GM19463 (cell line): ENCODE measurements around the gene BCAT1.
A peak's percentile ranks its signal among the peaks of the same experiment; 100 is the strongest.
"Not testable (repeated sequence)": the region's sequence is repeated elsewhere in the genome, so short reads cannot be mapped to it uniquely, and the experiment has no call there.

Experiments
- ATAC-seq: cut with Tn5 transposase; IDR thresholded peaks from one replicate; pipeline ENCODE4 v1.9.1; 2021; ENCODE audit warnings: mild to moderate bottlenecking, moderate library complexity; ENCODE audit not compliant: unreplicated experiment

The BCAT1 gene

DNA sequence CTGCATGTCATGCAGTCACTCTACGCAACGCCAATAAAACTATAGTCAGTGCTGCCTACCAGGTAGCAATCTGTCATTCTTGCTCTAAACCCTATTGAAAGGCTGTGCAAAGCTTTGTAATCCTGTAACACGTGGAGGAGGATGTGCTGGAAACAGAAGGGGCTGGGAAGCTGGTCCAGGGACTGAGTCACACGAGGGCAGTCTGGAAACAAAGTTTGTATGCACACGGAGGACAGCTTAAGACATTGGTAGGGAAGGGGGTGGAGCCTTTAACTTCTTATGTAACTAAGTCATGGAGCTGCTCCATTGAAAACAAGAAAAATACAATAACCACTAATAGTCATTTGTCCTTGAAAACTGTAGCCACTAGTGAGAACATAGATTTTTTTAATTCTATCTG, 128.0 kb downstream of the BCAT1 start:
- no peak for ATAC-seq

DNA sequence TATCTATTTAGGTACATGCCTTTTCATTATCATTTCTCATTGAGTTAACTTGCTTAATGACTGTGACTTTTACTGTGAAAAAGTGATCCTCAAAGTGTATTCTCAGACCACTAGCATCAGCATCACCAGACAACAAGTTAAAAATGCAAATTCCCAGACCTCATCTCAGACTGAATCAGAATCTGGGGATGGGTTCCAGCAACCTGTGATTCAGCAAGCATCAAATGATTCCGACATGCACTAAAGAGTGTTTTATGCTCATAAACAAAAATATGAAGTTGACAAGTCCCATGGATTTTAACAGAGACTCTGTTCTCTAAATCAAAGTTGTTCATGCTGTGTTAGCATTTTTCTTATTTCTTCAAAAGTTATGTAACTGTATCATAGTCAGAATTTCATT, 130.6 kb downstream of the BCAT1 start:
- ATAC-seq: no peak

DNA sequence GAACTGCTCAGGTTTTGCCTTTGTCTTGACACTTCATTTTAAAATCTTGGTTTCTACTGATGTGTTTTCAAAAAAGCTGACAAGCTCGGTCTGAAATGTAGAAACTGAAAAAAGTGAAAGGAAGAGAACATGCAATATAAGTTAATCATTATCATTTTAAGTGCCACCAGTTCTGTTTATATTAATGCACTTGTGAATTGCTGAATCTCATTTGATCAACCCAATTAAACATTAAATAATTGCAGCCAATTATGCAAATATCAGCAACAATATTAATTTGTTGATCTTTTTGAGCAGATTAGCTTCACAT, 133.8 kb downstream of the BCAT1 start:
- ATAC-seq: peak; percentile 49

DNA sequence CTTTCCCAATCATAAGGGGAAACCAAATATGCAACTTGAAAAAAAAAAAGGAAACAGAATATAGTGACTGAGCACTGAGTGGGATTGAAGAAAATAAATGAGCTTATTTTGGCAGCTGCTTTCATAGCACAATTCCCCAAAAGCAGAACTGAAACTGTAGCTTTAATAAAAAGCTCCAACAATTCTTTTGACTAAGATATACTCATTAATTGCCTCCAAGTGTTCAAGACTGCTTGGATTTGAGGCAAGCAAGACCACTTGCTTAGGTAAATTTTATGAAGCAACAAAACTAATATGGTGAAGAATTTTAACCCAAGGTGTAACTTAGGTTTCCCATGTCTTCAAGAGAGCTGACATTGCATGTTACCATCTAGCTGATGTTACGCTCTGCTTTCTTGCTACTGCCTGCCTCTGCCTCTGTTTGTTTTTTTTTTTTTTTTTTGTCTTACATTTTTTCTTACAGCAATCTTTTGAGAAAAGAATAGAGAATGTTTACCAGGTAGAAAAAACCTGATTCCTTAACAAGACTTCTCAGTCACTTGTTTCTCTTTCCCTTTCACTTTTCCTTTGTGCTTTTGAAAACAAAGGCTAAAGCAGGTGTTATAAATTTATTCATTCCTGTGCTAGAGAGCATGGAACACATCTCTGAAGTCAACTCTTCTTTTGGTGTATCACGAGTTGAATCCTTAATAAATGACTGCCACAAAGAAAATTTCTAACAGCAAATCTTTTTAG, 134.4 kb downstream of the BCAT1 start:
- peak; percentile 68 for ATAC-seq

DNA sequence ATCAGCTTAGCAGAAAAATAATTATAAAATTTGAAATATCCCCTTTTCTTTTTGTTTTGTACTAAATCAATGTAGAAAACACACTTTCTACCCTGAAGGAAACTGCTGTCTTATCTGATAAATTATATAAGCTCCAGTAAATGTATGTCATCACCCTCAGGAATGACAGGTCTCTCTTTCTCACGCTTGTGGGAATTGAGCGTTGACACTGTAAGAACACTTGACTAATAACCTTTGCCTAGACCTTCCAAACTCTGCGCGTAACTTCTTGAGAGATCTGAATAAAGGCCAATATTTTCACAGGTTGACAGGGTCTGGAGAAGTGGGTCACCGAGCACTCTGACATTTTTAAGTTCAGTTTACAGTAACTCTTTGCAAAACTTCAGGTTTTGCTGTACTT, 138.5 kb downstream of the BCAT1 start:
- ATAC-seq: no peak

DNA sequence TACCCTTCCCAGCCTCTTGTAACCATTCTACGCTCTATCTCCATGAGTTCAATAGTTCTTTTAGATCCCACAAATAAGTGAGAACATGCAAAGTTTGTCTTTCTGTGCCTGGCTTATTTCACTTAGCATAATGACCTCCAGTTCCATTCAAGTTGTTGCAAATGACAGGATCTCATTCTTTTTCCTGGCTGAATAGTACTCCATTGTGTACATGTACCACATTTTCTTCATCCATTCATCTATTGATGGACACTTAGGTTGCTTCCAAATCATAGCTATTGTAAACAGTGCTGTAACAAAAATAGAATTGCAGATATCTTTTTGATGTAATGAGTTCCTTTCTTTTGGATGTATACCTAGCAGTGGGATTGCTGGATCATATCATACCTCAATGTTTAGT, 139.6 kb downstream of the BCAT1 start:
- ATAC-seq: not testable (repeated sequence)

DNA sequence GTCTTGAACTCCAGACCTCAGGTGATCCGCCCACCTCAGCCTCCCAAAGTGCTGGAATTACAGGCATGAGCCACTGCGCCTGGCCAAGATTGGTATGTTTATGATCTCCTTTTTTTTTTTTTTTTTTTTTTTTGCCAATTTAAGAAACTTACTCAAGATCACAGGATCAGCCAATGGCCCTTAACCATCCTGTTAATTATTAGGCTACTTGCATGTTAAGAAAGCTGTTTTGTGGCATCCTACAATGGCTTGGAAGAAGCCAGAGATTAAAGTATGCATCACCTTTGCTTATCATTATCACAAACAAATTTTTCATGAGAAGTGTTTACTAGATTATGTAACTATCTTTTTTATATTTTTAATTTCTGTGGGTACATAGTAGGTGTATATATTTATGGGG, 140.2 kb downstream of the BCAT1 start:
- no peak for ATAC-seq

DNA sequence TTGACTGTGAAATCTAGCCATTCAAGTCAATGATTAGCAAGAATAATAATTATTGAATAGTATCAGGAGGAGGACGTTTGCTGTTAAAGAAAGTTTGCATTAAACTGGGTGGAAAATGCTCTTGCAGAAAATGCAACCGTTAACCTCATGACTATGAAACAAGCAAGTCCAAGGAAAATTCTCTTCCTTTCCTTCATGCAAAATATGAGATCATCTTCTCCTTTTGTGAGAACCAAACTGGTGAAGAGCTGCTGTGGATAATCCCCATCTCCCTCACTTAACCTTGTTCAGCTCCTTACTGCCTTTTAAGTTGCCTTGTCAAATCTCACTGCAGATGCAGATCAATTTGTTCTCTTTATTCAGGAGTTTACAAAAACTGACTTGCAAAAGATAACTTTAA, 142.5 kb downstream of the BCAT1 start:
- ATAC-seq: no peak

DNA sequence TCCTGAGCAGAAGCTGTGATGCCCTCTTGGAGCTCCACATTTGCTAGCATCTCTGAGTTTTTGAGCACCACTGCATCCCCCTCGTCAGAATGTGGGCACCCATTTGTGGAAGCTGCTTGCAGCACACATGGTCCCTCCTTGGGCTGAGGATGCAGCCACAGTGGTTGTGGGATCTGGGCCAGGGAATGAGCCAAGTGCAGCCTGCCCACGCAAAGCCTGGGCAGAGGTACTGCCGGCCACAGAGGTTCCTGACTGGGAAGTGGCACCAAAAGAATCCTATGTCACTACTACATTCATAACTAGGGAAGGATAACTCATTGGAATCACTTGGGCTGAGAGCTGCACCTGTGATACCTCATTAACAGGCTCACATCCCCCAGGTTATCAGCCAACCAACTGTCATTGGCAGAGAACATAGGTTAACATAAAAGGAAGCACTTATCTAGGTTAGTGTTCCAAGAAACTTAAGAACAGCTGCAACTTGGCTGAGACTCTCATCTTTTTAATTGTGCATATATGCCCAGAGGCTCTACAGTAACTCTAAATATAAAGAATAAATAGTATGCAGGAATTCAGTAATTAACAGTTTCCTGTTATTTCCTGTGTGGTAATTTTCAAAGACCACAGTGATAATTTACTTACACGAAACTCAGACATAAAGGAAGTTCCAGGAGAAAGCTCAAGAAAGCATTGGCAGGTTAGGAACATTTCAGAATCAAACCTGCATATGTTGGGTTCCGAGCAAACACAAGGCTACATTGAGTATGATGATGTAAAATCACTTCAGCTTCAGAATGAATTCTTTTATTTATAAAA, 145.3 kb downstream of the BCAT1 start:
- no peak for ATAC-seq

DNA sequence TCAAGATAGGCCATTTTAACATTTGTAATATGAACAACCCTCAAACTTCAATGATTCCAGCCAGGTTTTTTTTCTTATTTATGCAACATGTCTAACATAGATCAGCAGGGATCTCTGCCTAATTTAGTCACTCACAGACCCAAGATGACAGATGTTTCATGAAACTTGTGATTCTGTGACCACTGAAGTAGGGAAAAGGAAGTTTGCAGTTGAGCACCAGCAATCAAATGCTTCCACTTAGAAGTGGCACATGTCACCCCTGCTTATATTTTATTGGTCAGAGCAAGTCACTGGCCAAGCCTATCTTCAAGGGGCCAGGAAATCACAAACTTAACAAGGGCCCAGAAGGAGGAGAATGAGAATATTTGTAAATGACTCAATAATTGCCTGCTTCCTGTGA, 150.6 kb downstream of the BCAT1 start:
- ATAC-seq: peak; percentile 89

DNA sequence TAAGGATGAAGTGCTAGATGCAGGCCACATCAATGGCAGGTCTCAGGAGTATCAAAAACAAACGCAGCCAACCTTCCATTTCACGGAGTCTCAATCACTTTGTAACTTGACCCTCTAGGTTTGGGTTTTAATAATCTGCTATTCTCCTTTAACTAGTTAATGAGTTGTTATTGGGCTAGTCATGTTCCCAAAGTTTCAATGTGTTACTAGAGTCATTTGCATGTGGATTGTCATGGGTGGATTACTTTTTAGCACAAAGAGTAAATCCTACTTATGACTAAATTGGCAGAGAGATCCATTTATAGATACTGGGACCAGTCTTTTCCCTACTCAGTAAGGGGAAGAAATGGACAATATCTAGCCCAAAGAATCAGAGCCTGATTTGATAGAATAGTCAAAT, 151.0 kb downstream of the BCAT1 start:
- peak; percentile 7 for ATAC-seq

DNA sequence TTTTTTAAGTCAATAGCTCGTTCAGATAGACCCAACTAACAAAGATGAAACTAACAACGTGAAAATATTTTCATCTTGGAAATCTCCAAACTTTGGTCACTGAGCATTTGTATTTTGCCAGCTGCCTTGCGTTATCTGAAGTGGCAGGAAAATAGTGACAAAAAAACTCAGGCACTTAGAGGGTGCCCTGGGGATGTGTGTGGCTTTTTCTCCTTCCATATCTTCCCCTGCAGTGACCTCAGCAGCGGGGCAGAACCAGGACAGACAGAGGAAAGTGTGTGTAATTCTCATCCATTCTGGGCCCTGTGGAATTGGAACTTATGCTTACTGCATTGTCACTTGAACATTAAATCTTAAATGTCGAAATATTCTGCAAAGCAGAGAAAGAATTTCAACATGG, 152.0 kb downstream of the BCAT1 start:
- ATAC-seq: no peak

DNA sequence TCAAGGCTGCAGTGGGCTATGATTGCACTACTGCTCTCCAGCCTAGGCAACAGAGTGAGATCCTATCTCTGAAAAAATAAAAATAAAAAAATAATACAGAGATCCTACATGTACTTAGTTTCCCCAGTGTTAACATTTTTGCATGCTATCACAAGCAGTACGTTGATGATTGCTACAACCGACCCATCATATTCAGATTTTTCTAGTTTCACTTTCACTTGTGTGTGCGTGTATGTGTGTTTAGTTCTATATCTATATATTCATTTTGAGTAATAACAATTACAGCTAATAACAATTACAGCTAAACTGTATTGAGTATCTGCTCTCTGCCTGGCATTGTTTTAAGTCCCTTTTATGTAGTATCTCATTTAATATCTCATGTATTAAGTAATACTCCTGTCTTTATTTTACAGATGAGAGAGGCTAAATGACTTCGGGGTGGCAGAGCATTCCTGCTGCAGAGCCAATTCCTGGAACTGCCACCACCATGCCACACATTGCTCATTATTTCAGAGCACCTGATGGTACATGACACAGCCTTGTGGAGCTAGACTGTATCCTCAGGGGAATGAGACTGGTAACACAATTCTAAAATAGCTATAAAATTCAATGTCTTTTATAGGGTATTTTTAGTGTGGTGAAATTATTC, 153.1 kb downstream of the BCAT1 start:
- ATAC-seq: no peak

DNA sequence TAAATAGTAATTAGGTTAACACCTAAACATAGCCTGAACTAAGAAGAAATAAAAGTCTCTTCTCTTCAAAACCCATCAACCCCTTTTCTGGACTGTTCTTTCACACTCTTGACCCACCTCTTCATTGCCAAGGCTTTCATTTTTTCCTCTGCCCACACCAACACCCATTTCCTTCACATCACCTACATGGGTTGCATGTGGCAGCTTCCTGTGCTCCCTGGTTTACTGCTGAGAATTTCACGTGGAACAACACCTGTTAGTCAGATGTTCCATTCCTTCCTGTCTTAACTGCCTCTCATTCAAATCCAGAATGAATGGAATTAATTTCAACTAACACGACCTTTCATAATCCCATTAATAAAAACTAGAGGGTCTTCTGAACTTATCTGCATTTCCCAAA, 157.3 kb downstream of the BCAT1 start:
- ATAC-seq: no peak

DNA sequence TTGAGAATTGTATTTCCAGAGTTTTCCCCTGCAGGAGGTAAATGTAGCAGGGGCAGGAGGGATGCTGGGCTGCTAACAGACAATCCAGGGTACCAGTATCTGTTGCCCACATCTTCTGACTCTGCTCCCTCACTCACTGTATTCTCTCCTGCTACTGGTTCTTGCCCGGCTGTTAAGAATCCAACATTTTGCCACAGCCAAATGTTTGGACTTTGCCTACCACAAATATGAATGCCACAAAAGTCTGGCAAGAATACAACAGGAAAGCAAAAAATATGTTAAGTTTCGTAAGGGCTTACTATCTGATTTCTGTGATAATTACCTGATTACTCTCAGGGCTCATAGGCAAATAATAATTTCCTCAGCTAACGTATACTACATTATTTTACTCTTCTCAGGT, 160.0 kb downstream of the BCAT1 start:
- no peak for ATAC-seq

DNA sequence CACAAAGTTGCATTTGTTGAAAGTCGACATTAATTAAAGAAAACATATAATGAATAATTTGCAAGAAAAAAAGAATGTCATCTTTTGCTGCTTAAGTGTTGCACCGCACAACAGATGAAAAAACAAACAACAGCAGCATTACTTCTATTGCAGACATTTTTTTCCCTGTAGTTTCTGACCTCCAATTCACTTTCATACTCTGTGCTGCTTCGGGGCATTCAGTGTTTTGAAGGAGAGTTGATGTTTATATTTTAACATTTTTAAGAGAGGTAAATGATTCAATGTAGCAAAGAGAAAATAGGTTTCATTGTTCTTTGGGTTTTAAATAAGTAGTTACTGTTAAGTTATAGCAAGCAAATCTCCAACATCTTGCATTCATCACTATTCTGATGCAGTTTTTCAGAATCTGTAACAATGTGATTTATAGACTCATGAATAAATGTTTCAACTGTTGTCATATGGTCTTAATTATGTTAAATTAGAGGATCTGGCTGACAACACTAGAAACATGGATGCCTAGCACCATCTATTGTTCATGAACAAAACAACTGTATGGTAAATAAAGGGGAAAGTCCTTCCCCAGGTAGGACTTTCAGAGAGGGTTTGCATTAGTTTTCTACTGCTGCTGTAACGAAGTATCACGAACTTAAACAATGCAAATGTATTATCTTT, 168.1 kb downstream of the BCAT1 start:
- ATAC-seq: no peak

DNA sequence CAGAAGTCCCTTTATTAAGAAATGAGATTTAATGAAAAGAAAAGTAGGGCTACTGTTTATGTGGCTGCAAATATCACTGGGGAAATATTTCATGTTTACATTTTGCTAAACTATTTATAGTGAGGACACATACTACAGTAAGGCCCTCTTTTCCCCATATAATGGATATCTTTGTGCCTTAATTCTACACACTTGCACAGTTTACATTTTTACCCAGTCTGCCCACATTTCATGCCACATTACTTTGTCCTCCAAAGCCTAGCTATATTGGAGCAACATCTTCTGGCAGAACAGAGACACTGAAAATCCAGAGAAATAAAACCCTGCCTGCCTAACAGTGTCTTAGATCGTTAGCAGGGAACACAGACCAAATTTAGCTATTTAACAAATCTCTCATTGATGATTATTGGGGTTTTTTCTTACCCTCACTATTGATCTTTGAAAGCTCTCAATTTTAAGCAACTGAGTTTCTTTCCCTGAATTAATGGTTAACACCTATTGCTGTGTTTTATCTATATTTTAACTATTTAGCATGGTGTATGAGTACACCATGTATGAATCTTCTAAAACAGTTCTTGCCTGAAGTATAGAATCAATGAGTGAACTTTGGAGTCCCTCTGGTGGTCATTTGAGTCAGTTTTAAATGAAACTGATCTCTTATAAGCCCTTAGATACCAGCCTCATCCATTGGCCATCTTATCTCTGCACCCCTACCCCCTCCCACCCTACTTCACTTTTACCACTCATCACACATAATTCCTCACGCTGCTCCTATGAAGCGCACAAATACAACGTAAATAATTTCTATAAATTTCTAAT, 170.2 kb downstream of the BCAT1 start:
- no peak for ATAC-seq

DNA sequence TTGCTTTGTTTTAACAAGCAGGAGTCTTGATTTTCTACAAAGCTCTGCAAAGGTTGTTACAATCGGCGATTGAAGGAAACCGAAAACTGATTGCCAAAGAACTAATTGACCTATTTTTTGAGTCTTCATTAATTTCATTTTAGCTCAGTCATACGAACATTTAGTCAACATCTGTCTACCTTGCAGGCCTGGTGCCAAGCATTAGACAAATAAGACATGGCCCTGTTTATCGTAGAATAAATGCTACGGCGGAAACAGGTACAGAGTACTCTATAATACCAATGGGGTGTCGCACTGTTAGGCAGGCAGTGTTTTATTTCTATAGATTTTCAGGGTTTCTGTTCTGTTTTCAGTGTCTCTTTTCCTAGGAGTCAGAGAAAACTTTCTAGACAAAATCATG, 171.5 kb downstream of the BCAT1 start:
- no peak for ATAC-seq

DNA sequence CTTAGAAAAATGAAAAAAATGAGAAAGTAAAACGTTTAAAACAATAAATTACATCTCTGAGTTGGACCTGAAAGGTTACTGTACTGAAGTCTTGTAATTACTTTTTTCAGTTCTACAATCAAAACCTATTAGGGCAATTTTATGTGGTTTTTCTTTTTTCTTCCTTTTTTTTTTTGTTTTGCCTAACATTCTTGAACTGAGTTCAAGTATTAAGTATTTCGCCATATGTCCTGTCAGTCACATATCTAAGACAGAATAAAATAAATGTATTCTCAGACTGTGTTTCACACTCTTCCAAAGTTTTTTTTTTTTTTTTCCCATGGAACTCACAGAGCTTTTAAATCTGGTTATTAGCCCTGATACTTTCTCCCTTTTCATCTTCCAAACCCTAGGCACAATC, 172.0 kb downstream of the BCAT1 start:
- ATAC-seq: no peak

DNA sequence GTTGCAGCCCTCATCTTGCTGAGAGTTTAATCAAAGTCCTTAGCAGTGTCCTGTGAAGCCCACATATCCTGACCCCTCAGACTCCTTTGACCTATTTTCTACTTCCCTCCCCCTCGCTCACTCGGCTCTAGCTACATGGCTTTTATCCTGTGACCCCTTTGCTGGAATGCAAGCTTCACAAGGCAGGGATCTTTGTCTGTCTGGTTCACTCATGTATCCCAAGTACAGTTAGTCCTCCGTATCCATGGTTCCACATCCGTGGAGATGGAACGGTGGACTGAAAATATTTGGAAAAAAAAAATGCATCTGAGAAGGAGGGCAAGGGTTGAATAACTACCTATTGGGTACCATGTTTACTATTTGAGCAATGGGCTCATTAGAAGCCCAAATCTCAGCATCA, 173.8 kb downstream of the BCAT1 start:
- no peak for ATAC-seq

DNA sequence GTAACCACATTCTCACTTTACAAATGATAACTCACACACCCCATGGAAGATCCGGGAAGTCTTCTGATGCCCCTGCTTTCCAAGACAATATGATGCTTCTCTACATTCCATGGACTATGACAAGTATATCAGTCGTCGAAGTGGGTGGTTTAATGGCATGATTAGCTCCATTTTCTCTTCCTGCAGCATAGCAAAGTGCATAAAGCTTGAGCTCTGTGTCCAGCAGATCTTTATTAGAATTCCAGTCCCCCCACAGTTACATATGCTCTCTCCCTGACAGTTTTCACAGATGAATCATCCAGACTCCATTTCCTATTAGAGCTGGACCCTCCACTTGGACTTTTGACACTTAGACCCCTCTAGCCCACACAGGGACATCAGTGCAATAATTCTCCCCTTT, 174.9 kb downstream of the BCAT1 start:
- no peak for ATAC-seq
